Measurements from ENCODE around the gene SAMM50.

GRCh38 chr22:43926349-43926710 lies 28.9 kb upstream of the SAMM50 start:
- TF ChIP-seq CTCF (conservative IDR thresholded peaks at IDR 0.05; ENCODE audit: low read depth, low read length), result no peak
- TF ChIP-seq EZH2 (IDR thresholded peaks at IDR 0.05; ENCODE audit: borderline replicate concordance, low read depth, low read length, poor library complexity, severe bottlenecking), result no peak
